GM13976 (cell line): ENCODE data around the gene HID1.

ENCODE experiments used
- DNase-seq: peaks from one replicate; pipeline ENCODE4 v3.0.0; 2012; ENCODE audit warnings: low spot score
- in situ Hi-C: fragments of 300-500 bp; cut with MboI; formaldehyde crosslinking; loops from one replicate; pipeline ENCODE4 v1.12.0; 2022; ENCODE audit warnings: low sequenced_read_pairs, mixed read lengths, inconsistent platforms; ENCODE audit not compliant: unreplicated experiment
- TF ChIP-seq, protein P1 (sequence below): IDR thresholded peaks from 2 replicates; pipeline ENCODE4 v1.5.1; 2012; ENCODE audit warnings: borderline replicate concordance, mild to moderate bottlenecking; ENCODE audit not compliant: insufficient read depth; ENCODE audit errors: extremely low read depth, missing control alignments, control extremely low read depth

Gene HID1

DNA sequence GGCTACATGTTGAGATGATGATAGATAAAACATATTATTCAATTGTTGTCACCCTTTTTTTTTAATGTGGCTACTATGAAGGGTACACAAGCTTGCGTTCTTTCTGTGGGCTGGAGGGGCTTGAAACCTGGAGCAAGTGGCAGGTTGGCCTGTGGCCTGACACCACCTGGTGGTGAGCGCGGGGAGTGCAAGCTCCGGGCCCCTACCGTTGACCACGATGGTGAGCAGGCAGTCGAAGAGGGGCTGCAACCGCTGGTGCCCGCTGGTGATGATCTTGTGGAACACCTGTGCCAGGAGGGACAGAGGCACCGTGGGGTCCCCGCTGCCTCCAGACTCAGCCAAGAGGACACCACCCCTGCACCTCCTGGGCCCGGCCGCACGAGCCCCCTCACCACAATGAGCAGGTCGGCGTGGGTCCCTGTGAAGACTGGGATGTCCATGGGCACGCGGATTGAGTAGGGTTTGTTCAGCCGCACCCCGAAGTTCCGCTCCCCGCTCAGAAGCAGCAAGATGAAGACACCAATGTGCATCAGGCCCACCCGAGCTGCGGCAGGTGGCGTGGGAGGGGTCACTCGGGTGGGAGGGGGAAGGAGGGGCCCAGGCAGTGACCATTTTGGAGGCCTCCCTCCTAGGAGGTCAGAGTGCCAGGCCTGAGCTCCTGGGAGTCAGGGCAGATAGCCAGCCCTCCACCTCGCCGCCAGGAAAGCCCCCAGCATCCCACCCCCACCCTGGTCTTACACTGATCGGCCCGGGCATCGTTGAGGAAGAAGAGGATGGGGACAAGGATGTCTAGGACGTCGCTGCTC, 14.4 kb downstream of the HID1 start:
- peak; percentile 89 for DNase-seq
- TF ChIP-seq, protein P1, sequence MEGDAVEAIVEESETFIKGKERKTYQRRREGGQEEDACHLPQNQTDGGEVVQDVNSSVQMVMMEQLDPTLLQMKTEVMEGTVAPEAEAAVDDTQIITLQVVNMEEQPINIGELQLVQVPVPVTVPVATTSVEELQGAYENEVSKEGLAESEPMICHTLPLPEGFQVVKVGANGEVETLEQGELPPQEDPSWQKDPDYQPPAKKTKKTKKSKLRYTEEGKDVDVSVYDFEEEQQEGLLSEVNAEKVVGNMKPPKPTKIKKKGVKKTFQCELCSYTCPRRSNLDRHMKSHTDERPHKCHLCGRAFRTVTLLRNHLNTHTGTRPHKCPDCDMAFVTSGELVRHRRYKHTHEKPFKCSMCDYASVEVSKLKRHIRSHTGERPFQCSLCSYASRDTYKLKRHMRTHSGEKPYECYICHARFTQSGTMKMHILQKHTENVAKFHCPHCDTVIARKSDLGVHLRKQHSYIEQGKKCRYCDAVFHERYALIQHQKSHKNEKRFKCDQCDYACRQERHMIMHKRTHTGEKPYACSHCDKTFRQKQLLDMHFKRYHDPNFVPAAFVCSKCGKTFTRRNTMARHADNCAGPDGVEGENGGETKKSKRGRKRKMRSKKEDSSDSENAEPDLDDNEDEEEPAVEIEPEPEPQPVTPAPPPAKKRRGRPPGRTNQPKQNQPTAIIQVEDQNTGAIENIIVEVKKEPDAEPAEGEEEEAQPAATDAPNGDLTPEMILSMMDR, result peak; percentile 87
- in situ Hi-C loops, result loop anchor here (5.0 kb wide), 1 partner anchor 36 kb away; the partner anchor contains the start of genes OTOP2 and USH1G

DNA sequence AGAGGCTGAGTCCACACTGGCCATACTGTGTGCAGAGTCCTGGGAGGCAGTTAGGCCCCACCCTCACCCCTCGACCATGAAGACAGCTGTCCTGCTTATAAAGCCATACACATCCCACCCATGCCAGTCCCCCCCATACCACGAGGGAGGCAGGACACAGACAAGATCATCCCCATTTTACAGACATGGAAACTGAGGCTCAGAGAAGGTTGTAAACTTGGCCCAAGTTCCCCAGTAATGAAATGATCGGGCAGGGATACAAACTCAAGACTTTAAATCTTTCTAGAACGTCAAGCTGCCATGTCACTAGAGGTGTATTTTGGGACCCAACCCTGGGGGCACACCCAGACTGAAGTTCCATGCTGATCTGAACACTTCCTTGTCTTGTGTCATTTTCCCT, 16.5 kb downstream of the HID1 start:
- in situ Hi-C loops, result loop anchor here (5.0 kb wide), 1 partner anchor 34 kb away; the partner anchor contains the start of genes OTOP2 and USH1G
- no peak for DNase-seq

DNA sequence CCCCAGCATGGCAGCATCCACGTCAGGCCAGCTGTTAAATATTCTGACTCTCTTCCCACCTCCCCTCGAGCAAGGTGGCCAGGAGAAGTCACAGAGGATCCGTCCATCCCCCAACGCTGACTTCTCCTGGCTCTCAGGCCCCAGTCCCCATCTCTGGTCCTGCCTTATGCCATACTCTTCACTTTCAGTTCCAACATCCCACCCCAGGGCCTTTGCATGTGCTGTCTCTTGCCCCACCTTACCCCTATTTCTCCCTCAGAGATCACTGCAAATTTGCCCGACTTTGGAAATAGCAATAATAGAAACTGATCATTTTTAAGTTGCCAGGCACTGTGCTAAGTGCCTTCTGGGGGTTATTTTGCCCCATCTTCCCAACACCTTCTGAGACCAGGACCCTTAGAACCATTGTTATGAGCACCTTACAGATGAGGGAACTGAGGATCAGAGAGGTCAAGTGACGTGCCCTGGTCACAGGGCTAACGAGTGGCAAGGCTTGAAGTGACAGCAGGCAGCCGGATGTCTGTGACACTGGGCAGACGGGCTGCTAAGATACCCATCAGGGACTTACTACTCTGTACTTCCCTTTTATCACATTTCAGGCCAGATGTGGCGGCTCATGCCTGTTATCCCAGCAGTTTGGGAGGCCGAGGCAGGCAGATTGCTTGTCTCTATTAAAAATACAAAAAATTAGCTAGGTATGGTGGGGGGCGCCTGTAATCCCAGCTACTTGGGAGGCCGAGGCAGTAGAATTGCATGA, 17.7 kb downstream of the HID1 start:
- in situ Hi-C loops, result loop anchor here (5.0 kb wide), 1 partner anchor 33 kb away; the partner anchor contains the start of genes OTOP2 and USH1G
- TF ChIP-seq, protein P1, result no peak

More for the DNA sequence above, 16.5 kb downstream of the HID1 start:
- TF ChIP-seq, protein P1, result no peak

DNA sequence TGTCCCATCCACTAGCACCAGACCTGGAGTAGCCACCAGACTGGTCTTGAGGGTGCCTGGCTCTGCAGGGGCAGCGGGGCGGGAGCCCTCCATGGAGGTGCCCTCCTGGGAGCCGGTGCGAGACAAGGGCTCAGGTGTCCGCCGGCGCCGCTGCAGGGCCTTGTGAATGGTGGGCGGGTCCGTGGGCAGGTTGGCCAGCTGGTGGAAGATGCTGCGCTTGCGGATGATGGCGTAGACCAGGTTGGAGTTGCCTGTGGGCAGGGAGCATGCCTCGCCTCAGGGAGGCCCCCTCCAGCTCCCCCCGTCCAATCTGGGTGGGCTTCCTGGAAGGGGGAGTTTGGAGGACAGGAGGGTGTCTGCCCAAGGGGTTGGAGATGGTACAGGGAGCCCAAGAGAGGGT, 18.4 kb downstream of the HID1 start:
- in situ Hi-C loops, result no loop called here
- DNase-seq, result no peak
- TF ChIP-seq, protein P1, result no peak

More for the DNA sequence above, 17.7 kb downstream of the HID1 start:
- DNase-seq, result no peak

DNA sequence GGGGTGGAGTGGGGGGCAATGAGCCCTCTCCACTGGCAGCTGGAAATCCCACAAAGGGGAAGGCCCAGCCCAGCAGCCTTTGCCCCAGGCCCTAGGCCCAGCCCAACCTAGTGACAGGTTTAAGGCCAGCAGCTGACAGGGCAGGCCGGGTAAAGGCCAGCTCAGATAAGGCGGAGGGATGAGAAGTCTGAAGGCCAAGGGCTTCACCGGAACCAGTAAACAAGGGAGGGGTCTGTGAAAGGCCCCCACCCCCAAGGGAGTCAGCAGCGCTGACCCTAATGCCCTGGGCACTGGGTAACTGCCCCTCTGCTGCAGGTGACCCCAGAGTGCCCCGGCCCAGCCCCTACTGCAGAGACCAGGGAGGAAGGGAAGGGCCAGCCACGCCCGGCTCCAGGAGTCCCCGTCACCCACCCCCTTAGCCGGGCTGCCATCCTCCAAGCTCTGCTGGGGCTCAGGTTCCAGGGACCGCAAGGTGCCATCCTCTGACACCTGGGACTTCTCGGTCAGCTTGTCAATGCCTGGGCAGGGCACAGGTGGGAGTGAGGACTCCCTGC, 19.3 kb downstream of the HID1 start:
- in situ Hi-C loops, result no loop called here
- DNase-seq, result no peak
- TF ChIP-seq, protein P1, result no peak

DNA sequence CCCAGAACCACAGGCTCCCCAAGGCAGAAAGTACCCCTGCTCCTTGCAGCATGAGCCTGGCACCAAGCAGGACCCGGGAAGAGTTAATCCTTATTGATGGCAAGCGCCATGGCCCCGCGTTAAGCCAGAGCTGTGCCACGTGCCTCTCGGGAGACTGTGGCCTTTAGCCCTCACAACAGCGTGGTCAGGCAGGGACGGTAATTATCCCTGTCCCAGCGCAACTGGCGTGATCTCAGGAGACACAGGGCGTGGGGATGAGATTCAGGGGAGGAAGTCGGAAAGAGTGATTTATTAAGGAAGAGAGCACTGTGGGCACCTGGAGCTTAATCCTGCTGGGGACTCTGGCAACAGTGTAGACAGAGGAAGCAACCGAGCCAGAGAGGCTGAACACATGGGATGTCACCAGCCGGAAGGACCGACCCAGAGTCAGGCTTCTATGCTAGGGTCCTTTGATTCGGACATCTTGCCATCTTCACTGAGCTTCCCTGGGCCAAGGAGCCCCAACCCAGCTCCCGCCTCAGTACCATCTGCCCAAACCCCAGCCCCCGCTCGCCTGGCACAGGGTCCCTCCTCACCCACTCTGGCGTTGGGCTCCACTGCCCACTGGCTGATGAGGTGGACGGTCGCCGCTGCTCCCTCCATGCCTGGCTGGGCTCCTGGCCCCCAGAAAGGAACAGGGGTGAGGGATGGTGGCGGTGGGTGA, 20.0 kb downstream of the HID1 start:
- in situ Hi-C loops, result no loop called here
- TF ChIP-seq, protein P1, result no peak
- DNase-seq, result no peak
